ENCODE measurements around the gene LRRC4B.

- TF ChIP-seq CTCF (optimal IDR thresholded peaks at IDR 0.05 in 1 of 3, IDR thresholded peaks at IDR 0.05 in 1 of 3, conservative IDR thresholded peaks at IDR 0.05 in 1 of 3; ENCODE audit: extremely low read depth in 1 of 3, insufficient read depth in 2 of 3, low read length in 3 of 3) (no peak), EZH2 (IDR thresholded peaks at IDR 0.05; ENCODE audit: low read length) (no peak)
These were observed 12.9 kb upstream of the LRRC4B start for GRCh38 chr19:50580970-50581634.
